HL-60/S4 treated with phorbol 12-myristate 13-acetate at 8.2 ng/mL for 4 days and 3 days (cell line): ENCODE results near the gene SDK1.

Experiments
- in situ Hi-C: fragments of 300-500 bp; cut with MboI; formaldehyde crosslinking; loops from 2 replicates; pipeline ENCODE4 v1.15.0; 2022; ENCODE audit warnings: low sequenced_read_pairs

SDK1 gene

GRCh38 chr7:4139656-4140625 lies 838.9 kb downstream of the SDK1 start:
- in situ Hi-C loops: no loop called here

- in situ Hi-C loops: no loop called here
Observed at GRCh38 chr7:4140933-4141332, 839.9 kb downstream of the SDK1 start.

- in situ Hi-C loops: no loop called here
Observed at GRCh38 chr7:4143006-4143405, 842.0 kb downstream of the SDK1 start.

GRCh38 chr7:4143511-4144171 lies 842.6 kb downstream of the SDK1 start:
- in situ Hi-C loops: no loop called here

- in situ Hi-C loops: no loop called here
Observed at GRCh38 chr7:4144172-4144701, 843.2 kb downstream of the SDK1 start.

GRCh38 chr7:4144811-4145510 lies 843.9 kb downstream of the SDK1 start:
- in situ Hi-C loops: no loop called here

GRCh38 chr7:4145576-4145975 lies 844.5 kb downstream of the SDK1 start:
- in situ Hi-C loops: no loop called here

GRCh38 chr7:4147926-4148620 lies 847.0 kb downstream of the SDK1 start:
- in situ Hi-C loops: no loop called here

GRCh38 chr7:4149236-4149635 lies 848.2 kb downstream of the SDK1 start:
- in situ Hi-C loops: no loop called here

GRCh38 chr7:4149645-4150044 lies 848.6 kb downstream of the SDK1 start:
- in situ Hi-C loops: no loop called here

GRCh38 chr7:4150731-4151130 lies 849.7 kb downstream of the SDK1 start:
- in situ Hi-C loops: no loop called here

GRCh38 chr7:4151524-4151923 lies 850.5 kb downstream of the SDK1 start:
- in situ Hi-C loops: no loop called here

GRCh38 chr7:4151926-4152549 lies 851.0 kb downstream of the SDK1 start:
- in situ Hi-C loops: no loop called here

GRCh38 chr7:4154882-4155535 lies 854.0 kb downstream of the SDK1 start:
- in situ Hi-C loops: no loop called here

GRCh38 chr7:4156190-4156589 lies 855.1 kb downstream of the SDK1 start:
- in situ Hi-C loops: no loop called here

GRCh38 chr7:4157651-4158050 lies 856.6 kb downstream of the SDK1 start:
- in situ Hi-C loops: no loop called here

- in situ Hi-C loops: no loop called here
Observed at GRCh38 chr7:4158441-4159153, 857.5 kb downstream of the SDK1 start.

GRCh38 chr7:4159154-4159501 lies 858.1 kb downstream of the SDK1 start:
- in situ Hi-C loops: no loop called here
